ENCODE measurements around the gene TMEM154.

DNA sequence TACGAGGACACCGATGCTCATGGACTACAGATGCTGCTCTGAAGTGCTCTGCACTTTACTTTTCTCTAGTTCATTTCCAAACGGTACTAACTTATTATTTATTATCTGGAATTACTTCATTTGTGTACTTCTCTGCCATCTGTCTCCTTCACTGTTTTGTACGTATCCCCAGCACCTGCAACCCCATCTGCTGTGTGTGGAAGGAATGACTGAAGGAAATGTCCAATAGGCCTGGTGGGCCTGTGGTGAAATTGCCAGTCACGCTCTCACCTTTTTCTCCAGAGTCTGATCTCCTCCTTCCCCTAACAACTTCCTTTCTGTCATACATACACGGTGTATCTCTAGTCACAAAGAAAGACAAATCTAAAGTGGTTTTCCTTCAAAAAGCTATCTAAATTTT is 12.9 kb downstream of the TMEM154 start:
- TF ChIP-seq, protein P1, sequence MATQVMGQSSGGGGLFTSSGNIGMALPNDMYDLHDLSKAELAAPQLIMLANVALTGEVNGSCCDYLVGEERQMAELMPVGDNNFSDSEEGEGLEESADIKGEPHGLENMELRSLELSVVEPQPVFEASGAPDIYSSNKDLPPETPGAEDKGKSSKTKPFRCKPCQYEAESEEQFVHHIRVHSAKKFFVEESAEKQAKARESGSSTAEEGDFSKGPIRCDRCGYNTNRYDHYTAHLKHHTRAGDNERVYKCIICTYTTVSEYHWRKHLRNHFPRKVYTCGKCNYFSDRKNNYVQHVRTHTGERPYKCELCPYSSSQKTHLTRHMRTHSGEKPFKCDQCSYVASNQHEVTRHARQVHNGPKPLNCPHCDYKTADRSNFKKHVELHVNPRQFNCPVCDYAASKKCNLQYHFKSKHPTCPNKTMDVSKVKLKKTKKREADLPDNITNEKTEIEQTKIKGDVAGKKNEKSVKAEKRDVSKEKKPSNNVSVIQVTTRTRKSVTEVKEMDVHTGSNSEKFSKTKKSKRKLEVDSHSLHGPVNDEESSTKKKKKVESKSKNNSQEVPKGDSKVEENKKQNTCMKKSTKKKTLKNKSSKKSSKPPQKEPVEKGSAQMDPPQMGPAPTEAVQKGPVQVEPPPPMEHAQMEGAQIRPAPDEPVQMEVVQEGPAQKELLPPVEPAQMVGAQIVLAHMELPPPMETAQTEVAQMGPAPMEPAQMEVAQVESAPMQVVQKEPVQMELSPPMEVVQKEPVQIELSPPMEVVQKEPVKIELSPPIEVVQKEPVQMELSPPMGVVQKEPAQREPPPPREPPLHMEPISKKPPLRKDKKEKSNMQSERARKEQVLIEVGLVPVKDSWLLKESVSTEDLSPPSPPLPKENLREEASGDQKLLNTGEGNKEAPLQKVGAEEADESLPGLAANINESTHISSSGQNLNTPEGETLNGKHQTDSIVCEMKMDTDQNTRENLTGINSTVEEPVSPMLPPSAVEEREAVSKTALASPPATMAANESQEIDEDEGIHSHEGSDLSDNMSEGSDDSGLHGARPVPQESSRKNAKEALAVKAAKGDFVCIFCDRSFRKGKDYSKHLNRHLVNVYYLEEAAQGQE (IDR thresholded peaks at IDR 0.05; ENCODE audit: low read depth), result no peak
- TF ChIP-seq CREB1 (IDR thresholded peaks at IDR 0.05; ENCODE audit: low read depth), result no peak
- TF ChIP-seq CEBPB (IDR thresholded peaks at IDR 0.05), result no peak
- no peak for TF ChIP-seq USF1 (IDR thresholded peaks at IDR 0.05)
- no peak for TF ChIP-seq FOXM1 (IDR thresholded peaks at IDR 0.05; ENCODE audit: borderline replicate concordance, low read depth)

All from Ishikawa (cell line).